Adrenal gland (tissue), 12 donors: ENCODE measurements around the gene AP4B1. TPM values are rescaled to one million over a fixed set of nuclear protein-coding genes. Genes with fewer than 3 reads are reported as not detected.

Experiments used
- DNase-seq, 7 donors: peaks; one replicate each; pipeline ENCODE4 v3.0.0-alpha.2; 2019 to 2020
- H3K27ac ChIP-seq, 5 donors: fragments of 200-600 bp; sonication (generic) in 4 of 5; 1 replicate in 3 of 5; 2 replicates in 2 of 5; pipeline versions ENCODE4 v1.5.1 to v1.8.0; 2016 to 2020; ENCODE audit warnings: mild to moderate bottlenecking in 1 of 5
- H3K27me3 ChIP-seq: fragments of 200-600 bp; 2 replicates; pipeline ENCODE4 v1.8.0; 2021
- H3K36me3 ChIP-seq, 2 donors: fragments of 200-600 bp; replicated peaks in 1 of 2; 1 replicate in 1 of 2; 2 replicates in 1 of 2; pipeline versions ENCODE4 v1.5.1 to v1.8.0; 2018 to 2022
- H3K4me1 ChIP-seq, 2 donors: fragments of 200-600 bp; replicated peaks in 1 of 2; 1 replicate in 1 of 2; 2 replicates in 1 of 2; pipeline versions ENCODE4 v1.5.1 to v1.8.0; 2018 to 2021
- H3K4me3 ChIP-seq, 4 donors: fragments of 200-600 bp; sonication (generic) in 3 of 4; one replicate each; pipeline ENCODE4 v1.5.1; 2016 to 2018
- H3K9me3 ChIP-seq, 3 donors: fragments of 200-600 bp; sonication (generic) in 1 of 3; replicated peaks in 1 of 3; 1 replicate in 2 of 3; 2 replicates in 1 of 3; pipeline versions ENCODE4 v1.5.1 to v1.8.0; 2016 to 2021
- CTCF ChIP-seq, 6 experiments: fragments of 450-650 bp in 4 of 6; fragments of 200-600 bp in 2 of 6; sonication (generic) in 1 of 6; IDR thresholded peaks; 1 replicate in 5 of 6; 2 replicates in 1 of 6; pipeline versions ENCODE4 v1.5.1 to v1.8.0; 2016 to 2021; ENCODE audit warnings: antibody characterized with exemption in 6 of 6, mild to moderate bottlenecking in 2 of 6, moderate library complexity in 1 of 6
- POLR2A ChIP-seq, 2 donors: fragments of 450-650 bp; IDR thresholded peaks; one replicate each; pipeline ENCODE4 v1.6.1; 2017; ENCODE audit warnings: antibody characterized with exemption in 2 of 2, mild to moderate bottlenecking in 2 of 2, moderate library complexity in 1 of 2
- WGBS, 4 donors: extraction: QIAGEN DNeasy Blood & Tissue Kit in 2 of 4; methylation state at CpG; one replicate each; pipeline versions ENCODE4 v1.1.5 to v1.1.7; 2013 to 2017; 5-methylcytosine and 5-hydroxymethylcytosine counted together
- intact Hi-C, 2 donors: fragments of 100-400 bp; cut with DNase I; formaldehyde crosslinking; loops; one replicate each; pipeline versions ENCODE4 v1.14.1 to v1.15.0; 2022 to 2023
- polyA plus RNA-seq, 3 donors: library from polyadenylated mRNA; stranded (reverse); fragments of 200-250 nt in 2 of 3; fragments of 350-450 nt in 1 of 3; fragmentation: Illumina TruSeq in 1 of 3; extraction: RNeasy Lipid Tissue Mini Kit (QIAGEN cat#74804) in 1 of 3; gene quantifications; one replicate each; pipeline ENCODE4 v1.2.3, GENCODE V29; 2013 to 2014
- total RNA-seq, 9 donors: library from RNA; depleted of rRNA in 4 of 9; stranded (reverse); fragments of >200 nt in 4 of 9; fragments of 120-200 nt in 1 of 9; fragmentation: NEBNext Ultra II Directional in 1 of 9; extraction: Animal tissue kit (Norgen Biotek cat#: 25700) in 1 of 9; gene quantifications; one replicate each; pipeline versions ENCODE4 v1.1.0 to v1.2.4, GENCODE V29; 2013 to 2023
- donor health status: healthy with polysubstance abuse.
- donor health status: Bipolar disorder and iron deficiency.
- donor health status: DM: yes; HTN: yes; CAD: no.
- donor health status: DM: no; HTN: no; CAD: no.
- donor health status: DM: no; HTN: no; CAD: no.
- donor health status: DM: yes; HTN: yes; CAD: no.

The AP4B1 gene
- total and polyA plus RNA-seq, 12 donors: 9.8 to 24.7 (median 15.9) TPM

- TF ChIP-seq POLR2A (IDR thresholded peaks at IDR 0.05) (no peak), CTCF (IDR thresholded peaks at IDR 0.05) (no peak)
- H3K36me3 ChIP-seq: no peaks in the 10 kb centered on the region
- no peaks in the 10 kb centered on the region for H3K9me3 ChIP-seq
- intact Hi-C loops: loop anchor here in 1 of 2 donors (10.0 kb wide), 1 partner anchor 93 kb away; no protein-coding TSS in a partner anchor
- no peaks in the 10 kb centered on the region for H3K27me3 ChIP-seq
- no peak overlapping the region for H3K27ac ChIP-seq
- no peak for DNase-seq
- H3K4me3 ChIP-seq: no peak overlapping the region
- WGBS, 4 donors: 86 to 94% (median 91%) methylated on average over 2 of the region's 2 CpGs
- no peaks in the 10 kb centered on the region for H3K4me1 ChIP-seq
These were observed 12.9 kb upstream of the AP4B1 start for GRCh38 chr1:113917400-113918082.

- no peak for DNase-seq
These were observed 12.4 kb upstream of the AP4B1 start for GRCh38 chr1:113916974-113917373.

GRCh38 chr1:113913887-113914664, 9.5 kb upstream of the AP4B1 start:
- H3K36me3 ChIP-seq: peaks cover 0 to 26% of the 10 kb centered on the region in 2 donors
- intact Hi-C loops: loop anchor here in 1 of 2 donors (10.0 kb wide), 1 partner anchor 89 kb away; no protein-coding TSS in a partner anchor
- 79 to 95% (median 85%) methylated on average over 5 of the region's 5 CpGs for WGBS, 4 donors
- H3K4me1 ChIP-seq: no peaks in the 10 kb centered on the region
- DNase-seq: no peak
- no peaks in the 10 kb centered on the region for H3K27me3 ChIP-seq
- no peaks in the 10 kb centered on the region for H3K9me3 ChIP-seq
- TF ChIP-seq CTCF (IDR thresholded peaks at IDR 0.05): no peak
- TF ChIP-seq POLR2A (IDR thresholded peaks at IDR 0.05): no peak
- H3K27ac ChIP-seq: no peak overlapping the region
- no peak overlapping the region for H3K4me3 ChIP-seq

More at GRCh38 chr1:113916974-113917373, 12.4 kb upstream of the AP4B1 start:
- intact Hi-C loops: loop anchor here in 1 of 2 donors (10.0 kb wide), 1 partner anchor 92 kb away; no protein-coding TSS in a partner anchor
- Histone ChIP-seq H3K4me1 (no peaks in the 10 kb centered on the region), H3K4me3 (no peak overlapping the region), H3K27ac (no peak overlapping the region), H3K9me3 (no peaks in the 10 kb centered on the region), H3K27me3 (no peaks in the 10 kb centered on the region), H3K36me3 (peaks cover 0 to under 1% of the 10 kb centered on the region in 2 donors)
- TF ChIP-seq POLR2A (IDR thresholded peaks at IDR 0.05) (no peak), CTCF (IDR thresholded peaks at IDR 0.05) (no peak)
- WGBS, 4 donors: 90 to 100% (median 96%) methylated on average over 5 of the region's 5 CpGs

GRCh38 chr1:113913312-113913668, 8.7 kb upstream of the AP4B1 start:
- Histone ChIP-seq H3K9me3 (no peaks in the 10 kb centered on the region), H3K4me1 (no peaks in the 10 kb centered on the region), H3K36me3 (peaks cover 0 to 34% of the 10 kb centered on the region in 2 donors), H3K4me3 (no peak overlapping the region), H3K27me3 (no peaks in the 10 kb centered on the region), H3K27ac (peak overlapping the region in 2 of 5 donors; percentile 29 to 55)
- intact Hi-C loops: loop anchor here in 1 of 2 donors (10.0 kb wide), 1 partner anchor 88 kb away; no protein-coding TSS in a partner anchor
- 41 to 59% (median 50%) methylated on average over 3 of the region's 3 CpGs for WGBS, 4 donors
- no peak for DNase-seq
- TF ChIP-seq CTCF (IDR thresholded peaks at IDR 0.05) (no peak), POLR2A (IDR thresholded peaks at IDR 0.05) (no peak)
